Astrocyte of the cerebellum (primary cell): ENCODE results near the gene TMEM98.

Experiments
- DNase-seq: peaks from one replicate; pipeline ENCODE4 v3.0.0-alpha.2; 2011; ENCODE audit warnings: low read depth
- H3K4me3 ChIP-seq: 2 replicates; pipeline ENCODE4 v1.5.1; 2011; ENCODE audit warnings: mild to moderate bottlenecking, low read depth, low read length, moderate library complexity
- in situ Hi-C: cut with HindIII; loops from 2 replicates; pipeline ENCODE4 v1.10.0; 2017; ENCODE audit warnings: low sequenced_read_pairs
- TF ChIP-seq, protein P1 (sequence below): IDR thresholded peaks from 2 replicates; pipeline ENCODE4 v1.5.1; 2012; ENCODE audit warnings: low read length, low read depth, moderate library complexity, mild to moderate bottlenecking; ENCODE audit errors: missing control alignments

Gene TMEM98

DNA sequence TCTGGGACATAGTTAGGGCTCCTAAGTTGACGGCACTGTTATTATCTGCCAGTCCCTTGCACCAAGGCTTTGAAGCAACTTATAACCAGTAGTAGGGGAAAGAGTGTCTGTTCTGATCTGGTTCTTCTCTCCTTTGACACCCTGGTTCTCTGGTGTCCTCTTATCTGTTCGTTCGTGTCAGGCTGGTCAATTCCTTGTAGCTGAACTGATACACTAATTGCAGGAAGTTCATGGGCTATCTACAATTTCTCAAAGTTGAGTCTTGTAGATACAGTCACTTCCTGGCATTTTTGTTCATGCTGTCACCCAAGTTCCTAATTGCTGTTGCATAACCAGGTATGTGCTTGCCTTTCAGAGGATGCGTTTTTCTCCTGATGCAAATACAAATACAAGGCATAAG is 33.7 kb upstream of the TMEM98 start:
- DNase-seq: no peak
- no peak overlapping the region for H3K4me3 ChIP-seq
- TF ChIP-seq, protein P1, sequence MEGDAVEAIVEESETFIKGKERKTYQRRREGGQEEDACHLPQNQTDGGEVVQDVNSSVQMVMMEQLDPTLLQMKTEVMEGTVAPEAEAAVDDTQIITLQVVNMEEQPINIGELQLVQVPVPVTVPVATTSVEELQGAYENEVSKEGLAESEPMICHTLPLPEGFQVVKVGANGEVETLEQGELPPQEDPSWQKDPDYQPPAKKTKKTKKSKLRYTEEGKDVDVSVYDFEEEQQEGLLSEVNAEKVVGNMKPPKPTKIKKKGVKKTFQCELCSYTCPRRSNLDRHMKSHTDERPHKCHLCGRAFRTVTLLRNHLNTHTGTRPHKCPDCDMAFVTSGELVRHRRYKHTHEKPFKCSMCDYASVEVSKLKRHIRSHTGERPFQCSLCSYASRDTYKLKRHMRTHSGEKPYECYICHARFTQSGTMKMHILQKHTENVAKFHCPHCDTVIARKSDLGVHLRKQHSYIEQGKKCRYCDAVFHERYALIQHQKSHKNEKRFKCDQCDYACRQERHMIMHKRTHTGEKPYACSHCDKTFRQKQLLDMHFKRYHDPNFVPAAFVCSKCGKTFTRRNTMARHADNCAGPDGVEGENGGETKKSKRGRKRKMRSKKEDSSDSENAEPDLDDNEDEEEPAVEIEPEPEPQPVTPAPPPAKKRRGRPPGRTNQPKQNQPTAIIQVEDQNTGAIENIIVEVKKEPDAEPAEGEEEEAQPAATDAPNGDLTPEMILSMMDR: no peak
- in situ Hi-C loops: no loop called here

DNA sequence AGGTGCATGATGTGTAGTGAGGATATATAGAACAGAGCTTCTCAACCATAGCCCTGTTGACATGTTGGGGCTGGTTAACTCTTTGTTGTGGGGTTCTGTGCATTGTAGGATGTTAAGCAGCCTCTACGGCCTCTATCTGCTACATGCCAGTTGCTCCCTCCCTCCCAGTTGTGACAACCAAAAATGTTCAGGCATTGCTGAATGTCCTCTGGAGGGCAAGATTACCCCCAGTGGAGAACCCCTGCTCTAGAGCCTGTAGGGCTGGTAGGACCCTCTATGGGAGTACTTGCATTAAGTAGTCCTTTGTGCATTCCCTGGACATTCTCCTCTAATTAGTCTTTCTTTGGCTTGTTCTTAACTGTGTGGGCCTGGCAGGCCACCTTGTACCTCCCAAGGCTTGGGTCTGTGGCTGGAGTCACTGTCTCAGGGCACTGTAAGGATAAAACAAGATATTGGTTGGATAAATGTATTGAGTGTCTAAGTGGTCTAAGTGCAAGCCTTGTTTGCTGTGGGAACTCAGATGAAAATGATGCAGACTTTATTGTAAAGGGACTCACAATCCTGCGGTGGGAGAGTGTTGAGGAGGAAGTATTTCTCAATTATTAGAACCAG is 31.2 kb upstream of the TMEM98 start:
- H3K4me3 ChIP-seq: no peak overlapping the region
- no peak for DNase-seq
- TF ChIP-seq, protein P1: no peak
- in situ Hi-C loops: no loop called here

DNA sequence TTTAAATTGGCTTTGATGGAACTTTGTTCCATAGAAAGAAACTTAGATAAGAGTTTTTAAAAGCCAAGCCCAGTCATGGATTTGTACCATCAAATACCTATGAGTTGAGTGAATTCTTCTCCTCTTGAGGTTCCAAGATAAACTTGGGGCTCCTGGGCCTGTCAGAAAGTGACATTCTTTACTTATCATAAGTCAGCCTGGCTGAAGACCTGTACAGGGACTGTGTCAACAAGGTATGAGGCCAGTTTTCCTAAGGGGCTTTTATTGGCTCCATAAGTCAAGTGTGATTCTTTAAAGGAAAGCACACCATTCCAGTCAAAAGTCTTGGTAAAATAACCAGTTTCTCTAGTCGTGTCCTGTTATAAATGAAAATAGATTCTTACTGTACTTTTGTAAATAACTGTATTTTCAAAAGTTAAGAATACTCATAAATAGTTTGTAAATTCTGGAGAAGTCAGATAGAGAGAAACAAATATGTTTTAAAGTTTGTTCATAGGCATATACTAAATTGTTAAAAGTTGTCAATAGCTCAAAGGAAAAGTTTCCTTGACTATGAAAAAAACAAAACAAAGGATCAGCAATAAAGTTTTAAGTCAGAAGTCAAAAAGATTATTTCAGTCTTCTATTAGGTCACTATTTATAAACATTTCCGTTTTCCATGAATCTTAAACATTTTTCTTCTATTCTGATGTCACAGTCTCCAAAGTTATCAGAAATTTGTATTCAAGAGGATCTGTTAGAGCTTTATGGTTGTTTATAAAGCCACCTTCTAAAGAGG is 28.5 kb upstream of the TMEM98 start:
- H3K4me3 ChIP-seq: no peak overlapping the region
- in situ Hi-C loops: no loop called here
- DNase-seq: no peak
- TF ChIP-seq, protein P1: no peak

DNA sequence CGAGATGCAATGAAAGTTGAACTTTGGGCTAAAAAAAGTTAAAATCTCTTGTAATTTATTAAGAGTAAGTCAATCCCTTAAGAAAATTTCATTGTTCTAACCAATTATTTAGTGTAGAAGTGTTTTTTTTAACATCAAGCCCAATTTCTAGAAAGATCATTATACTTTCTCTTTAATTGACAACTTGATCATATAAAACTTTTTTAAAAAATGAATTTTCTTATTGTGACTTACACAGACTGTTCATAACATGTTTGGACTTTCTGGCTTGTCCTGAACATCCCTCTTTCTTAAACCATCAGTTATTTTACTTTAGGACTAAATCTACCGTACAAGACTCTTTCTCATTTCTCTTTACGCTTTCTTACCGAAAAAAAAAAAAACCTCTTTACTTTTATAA is 26.2 kb upstream of the TMEM98 start:
- no peak overlapping the region for H3K4me3 ChIP-seq
- no peak for DNase-seq
- in situ Hi-C loops: no loop called here
- TF ChIP-seq, protein P1: no peak

DNA sequence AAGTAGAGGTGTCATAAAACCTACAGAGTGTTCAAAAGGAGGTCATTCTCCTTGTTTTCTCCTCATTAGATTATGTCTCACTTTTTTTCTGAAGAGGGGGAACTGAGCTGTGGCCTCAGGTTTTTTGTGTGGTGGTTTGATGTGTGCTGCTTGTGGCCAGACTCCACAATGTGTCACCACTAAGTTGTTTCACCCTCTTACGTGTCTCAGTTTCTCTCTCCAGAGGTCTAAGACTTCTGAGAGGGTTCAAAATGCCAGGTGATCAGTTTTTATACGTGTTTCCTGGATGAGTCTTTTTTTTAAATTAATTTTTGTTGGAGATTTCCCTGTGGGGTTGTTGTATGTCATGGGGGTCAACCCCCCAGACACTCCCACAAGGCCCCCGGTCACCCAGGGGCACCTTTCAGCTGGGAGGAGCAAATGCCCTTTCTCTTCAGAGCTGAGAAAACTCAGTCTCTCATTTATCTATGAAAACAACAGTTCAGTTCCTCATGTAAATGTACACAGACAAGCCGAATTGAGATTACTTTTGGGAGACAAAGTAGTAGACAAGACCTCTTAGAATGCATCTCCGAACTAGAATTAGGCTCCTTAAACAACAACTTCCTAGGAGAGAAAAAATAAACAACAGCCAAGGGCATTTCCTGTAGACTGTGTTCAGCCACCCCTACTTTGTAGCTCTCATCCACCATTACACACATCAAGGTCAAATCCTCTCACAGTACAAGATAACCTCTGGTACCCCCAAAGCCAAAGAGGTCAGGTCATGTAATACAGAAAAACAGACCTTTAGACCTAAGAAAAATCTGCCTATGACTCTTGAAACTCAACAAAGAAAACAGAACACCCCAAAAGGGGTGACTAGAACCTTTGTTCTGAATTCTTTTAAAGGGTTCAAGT is 23.9 kb upstream of the TMEM98 start:
- in situ Hi-C loops: no loop called here
- no peak for DNase-seq
- TF ChIP-seq, protein P1: no peak
- no peak overlapping the region for H3K4me3 ChIP-seq

DNA sequence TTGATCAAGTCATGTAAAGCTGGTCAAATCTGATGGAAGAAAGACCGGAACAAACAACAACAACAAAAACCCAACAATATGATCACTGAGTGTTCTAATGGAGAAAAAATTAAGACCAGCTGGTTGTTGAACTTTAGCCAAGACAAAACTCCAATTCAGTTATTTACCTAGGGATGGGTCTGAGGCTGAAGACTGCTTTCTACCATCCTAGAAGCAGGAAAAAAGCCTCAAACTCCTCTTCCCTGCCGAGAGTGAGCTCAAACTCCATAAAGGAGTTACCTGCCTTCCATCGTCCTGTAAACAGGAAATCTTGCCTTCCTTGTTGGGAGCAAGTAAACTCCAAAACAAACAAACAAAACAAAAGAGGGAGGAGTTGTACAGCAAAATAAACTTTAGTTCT is 23.1 kb upstream of the TMEM98 start:
- no peak overlapping the region for H3K4me3 ChIP-seq
- TF ChIP-seq, protein P1: no peak

More for the DNA sequence above, 23.1 kb upstream of the TMEM98 start:
- in situ Hi-C loops: no loop called here
- DNase-seq: no peak
